ENCODE data around the gene MSMP. TPM values are rescaled to one million over a fixed set of nuclear protein-coding genes. Genes with fewer than 3 reads are reported as not detected.

MSMP gene
- total RNA-seq, 1 experiment from 2014 or later = not detected

DNA sequence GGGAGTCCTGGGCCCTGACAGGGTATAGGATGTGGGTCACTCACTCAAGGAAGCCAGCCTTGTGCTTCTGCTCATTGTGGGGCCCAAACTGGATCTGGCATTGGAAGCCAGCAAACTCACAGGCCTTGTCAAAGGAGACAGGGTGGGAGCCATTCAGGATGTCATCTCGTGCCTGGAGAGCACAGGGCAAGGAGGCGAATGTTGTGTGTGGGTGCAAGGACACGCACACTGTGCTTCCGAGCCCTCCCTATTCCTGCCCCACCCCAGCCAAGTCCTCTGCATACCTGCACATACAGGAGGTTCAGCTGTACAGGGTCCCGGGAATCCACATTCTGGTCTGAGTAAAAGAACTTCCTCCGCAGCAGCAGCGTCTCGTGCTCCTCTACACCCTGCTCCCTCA is 30.2 kb downstream of the MSMP start:
- ChIA-PET POLR2A (interaction anchor here (1.7 to 4.1 kb wide), 2 partner anchors 8 to 11 kb away, joined by 4 to 15 read pairs; partner anchors contain the start of genes CREB3 and TLN1), CTCF (interaction anchor here (0.7 to 10.3 kb wide), 3 partner anchors 8 to 216 kb away, joined by 3 to 136 read pairs (median 4); partner anchors contain the start of gene CREB3)
- TF ChIP-seq, protein P1, sequence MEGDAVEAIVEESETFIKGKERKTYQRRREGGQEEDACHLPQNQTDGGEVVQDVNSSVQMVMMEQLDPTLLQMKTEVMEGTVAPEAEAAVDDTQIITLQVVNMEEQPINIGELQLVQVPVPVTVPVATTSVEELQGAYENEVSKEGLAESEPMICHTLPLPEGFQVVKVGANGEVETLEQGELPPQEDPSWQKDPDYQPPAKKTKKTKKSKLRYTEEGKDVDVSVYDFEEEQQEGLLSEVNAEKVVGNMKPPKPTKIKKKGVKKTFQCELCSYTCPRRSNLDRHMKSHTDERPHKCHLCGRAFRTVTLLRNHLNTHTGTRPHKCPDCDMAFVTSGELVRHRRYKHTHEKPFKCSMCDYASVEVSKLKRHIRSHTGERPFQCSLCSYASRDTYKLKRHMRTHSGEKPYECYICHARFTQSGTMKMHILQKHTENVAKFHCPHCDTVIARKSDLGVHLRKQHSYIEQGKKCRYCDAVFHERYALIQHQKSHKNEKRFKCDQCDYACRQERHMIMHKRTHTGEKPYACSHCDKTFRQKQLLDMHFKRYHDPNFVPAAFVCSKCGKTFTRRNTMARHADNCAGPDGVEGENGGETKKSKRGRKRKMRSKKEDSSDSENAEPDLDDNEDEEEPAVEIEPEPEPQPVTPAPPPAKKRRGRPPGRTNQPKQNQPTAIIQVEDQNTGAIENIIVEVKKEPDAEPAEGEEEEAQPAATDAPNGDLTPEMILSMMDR (IDR thresholded peaks at IDR 0.05; ENCODE audit: unreplicated experiment) = no peak
- BruUV-seq (replicated peaks) = no TSS peak
- Mint-ChIP-seq H3K9me3 (ENCODE audit: unreplicated experiment) (no peaks in the 10 kb centered on the region), H3K27me3 (ENCODE audit: insufficient read depth, unreplicated experiment) (no peaks in the 10 kb centered on the region), H3K27ac (ENCODE audit: low read depth, unreplicated experiment) (no peak overlapping the region), H3K4me3 (ENCODE audit: unreplicated experiment) (no peak overlapping the region), H3K4me1 (ENCODE audit: insufficient read depth, unreplicated experiment) (peaks cover 14% of the 10 kb centered on the region), H3K36me3 (ENCODE audit: insufficient read depth, unreplicated experiment) (peaks cover 73% of the 10 kb centered on the region)
- intact Hi-C loops (cut with micrococcal nuclease) = no loop called here
- DNase-seq (ENCODE audit: unreplicated experiment) = no peak

- intact Hi-C loops (cut with micrococcal nuclease) = no loop called here
These were observed 30.6 kb downstream of the MSMP start for GRCh38 chr9:35723426-35723825.

GRCh38 chr9:35719546-35719945 is 34.5 kb downstream of the MSMP start:
- TF ChIP-seq, protein P1 (IDR thresholded peaks at IDR 0.05; ENCODE audit: unreplicated experiment) = no peak
- H3K36me3 Mint-ChIP-seq (ENCODE audit: insufficient read depth, unreplicated experiment) = peaks cover 92% of the 10 kb centered on the region
- no peak overlapping the region for H3K4me3 Mint-ChIP-seq (ENCODE audit: unreplicated experiment)

More at GRCh38 chr9:35723426-35723825, 30.6 kb downstream of the MSMP start:
- TF ChIP-seq, protein P1 (IDR thresholded peaks at IDR 0.05; ENCODE audit: unreplicated experiment) = no peak
- Mint-ChIP-seq H3K36me3 (ENCODE audit: insufficient read depth, unreplicated experiment) (peaks cover 78% of the 10 kb centered on the region), H3K4me1 (ENCODE audit: insufficient read depth, unreplicated experiment) (peaks cover 14% of the 10 kb centered on the region), H3K27me3 (ENCODE audit: insufficient read depth, unreplicated experiment) (no peaks in the 10 kb centered on the region), H3K27ac (ENCODE audit: low read depth, unreplicated experiment) (no peak overlapping the region), H3K4me3 (ENCODE audit: unreplicated experiment) (no peak overlapping the region), H3K9me3 (ENCODE audit: unreplicated experiment) (no peaks in the 10 kb centered on the region)
- ChIA-PET CTCF (interaction anchor here (0.6 to 10.3 kb wide), 4 partner anchors 9 to 216 kb away, joined by 3 to 136 read pairs (median 4); partner anchors contain the start of gene CREB3), POLR2A (interaction anchor here (1.7 to 4.1 kb wide), 2 partner anchors 8 to 12 kb away, joined by 4 to 15 read pairs; partner anchors contain the start of genes CREB3 and TLN1)
- DNase-seq (ENCODE audit: unreplicated experiment) = no peak
- no TSS peak for BruUV-seq (replicated peaks)

DNA sequence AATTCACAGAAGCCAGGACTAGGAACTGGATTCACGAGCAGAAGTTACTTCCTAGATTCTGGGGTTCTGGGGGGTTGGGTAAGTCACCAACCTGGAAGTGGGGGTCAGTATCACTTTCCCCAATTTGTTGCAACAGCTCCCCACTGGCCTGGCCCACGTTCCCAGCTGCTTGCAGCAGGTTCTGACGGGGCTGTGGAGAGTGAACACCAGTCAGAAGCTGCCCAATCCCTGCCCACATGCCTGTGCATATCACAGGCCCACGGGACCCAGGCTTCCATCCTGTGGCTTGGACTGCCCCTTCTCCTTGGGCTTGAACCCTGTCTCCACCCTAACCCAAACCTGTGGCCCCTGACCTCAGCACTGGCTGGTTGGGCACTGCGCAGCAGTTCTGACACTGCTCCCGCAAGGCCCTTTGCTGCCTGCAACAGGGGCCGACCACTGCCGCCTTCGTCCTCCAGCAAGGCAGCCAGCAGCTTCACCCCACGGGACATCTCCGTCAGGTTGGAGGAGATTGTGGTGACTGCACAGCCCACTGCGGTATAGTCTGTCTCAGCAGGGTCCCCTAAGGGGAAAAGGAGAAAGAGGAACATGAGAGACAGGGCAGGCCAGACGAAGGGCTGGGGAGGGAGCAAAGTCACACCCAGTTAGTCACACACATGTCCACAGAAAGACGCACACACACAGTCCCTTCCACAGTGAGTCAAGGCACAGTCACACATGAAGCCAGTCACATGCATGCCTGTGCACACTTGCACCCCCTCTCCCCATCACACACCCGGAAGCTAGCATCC is 35.2 kb downstream of the MSMP start:
- Mint-ChIP-seq H3K27ac (ENCODE audit: low read depth, unreplicated experiment) (peak overlapping the region; percentile 59), H3K4me1 (ENCODE audit: insufficient read depth, unreplicated experiment) (peaks cover 6% of the 10 kb centered on the region), H3K27me3 (ENCODE audit: insufficient read depth, unreplicated experiment) (no peaks in the 10 kb centered on the region), H3K9me3 (ENCODE audit: unreplicated experiment) (no peaks in the 10 kb centered on the region), H3K4me3 (ENCODE audit: unreplicated experiment) (no peak overlapping the region), H3K36me3 (ENCODE audit: insufficient read depth, unreplicated experiment) (peaks cover 93% of the 10 kb centered on the region)
- ChIA-PET POLR2A (interaction anchor here (0.9 to 2.0 kb wide), 2 partner anchors 10 to 13 kb away, joined by 3 to 5 read pairs; partner anchors contain the start of genes CREB3 and TLN1), CTCF (interaction anchor here (1.6 to 1.9 kb wide), 2 partner anchors 9 to 22 kb away, joined by 7 to 12 read pairs; no protein-coding TSS in a partner anchor)
- TF ChIP-seq, protein P1 (IDR thresholded peaks at IDR 0.05; ENCODE audit: unreplicated experiment) = no peak
- intact Hi-C loops (cut with micrococcal nuclease) = no loop called here
- BruUV-seq (replicated peaks) = no TSS peak
- DNase-seq (ENCODE audit: unreplicated experiment) = no peak

More at GRCh38 chr9:35719546-35719945, 34.5 kb downstream of the MSMP start:
- BruUV-seq (replicated peaks) = TSS peak; percentile 47
- no peaks in the 10 kb centered on the region for H3K27me3 Mint-ChIP-seq (ENCODE audit: insufficient read depth, unreplicated experiment)
- ChIA-PET CTCF (interaction anchor here (1.9 to 3.5 kb wide), 2 partner anchors 23 kb away, joined by 12 to 24 read pairs; no protein-coding TSS in a partner anchor), POLR2A (interaction anchor here (2.0 kb wide), 1 partner anchor 12 kb away, joined by 5 read pairs; the partner anchor contains the start of genes CREB3 and TLN1)
- H3K9me3 Mint-ChIP-seq (ENCODE audit: unreplicated experiment) = no peaks in the 10 kb centered on the region
- no peak for DNase-seq (ENCODE audit: unreplicated experiment)
- no peaks in the 10 kb centered on the region for H3K4me1 Mint-ChIP-seq (ENCODE audit: insufficient read depth, unreplicated experiment)
- intact Hi-C loops (cut with micrococcal nuclease) = no loop called here
- H3K27ac Mint-ChIP-seq (ENCODE audit: low read depth, unreplicated experiment) = peak overlapping the region; percentile 4
